ENCODE data around the gene OAF.

The OAF gene

DNA sequence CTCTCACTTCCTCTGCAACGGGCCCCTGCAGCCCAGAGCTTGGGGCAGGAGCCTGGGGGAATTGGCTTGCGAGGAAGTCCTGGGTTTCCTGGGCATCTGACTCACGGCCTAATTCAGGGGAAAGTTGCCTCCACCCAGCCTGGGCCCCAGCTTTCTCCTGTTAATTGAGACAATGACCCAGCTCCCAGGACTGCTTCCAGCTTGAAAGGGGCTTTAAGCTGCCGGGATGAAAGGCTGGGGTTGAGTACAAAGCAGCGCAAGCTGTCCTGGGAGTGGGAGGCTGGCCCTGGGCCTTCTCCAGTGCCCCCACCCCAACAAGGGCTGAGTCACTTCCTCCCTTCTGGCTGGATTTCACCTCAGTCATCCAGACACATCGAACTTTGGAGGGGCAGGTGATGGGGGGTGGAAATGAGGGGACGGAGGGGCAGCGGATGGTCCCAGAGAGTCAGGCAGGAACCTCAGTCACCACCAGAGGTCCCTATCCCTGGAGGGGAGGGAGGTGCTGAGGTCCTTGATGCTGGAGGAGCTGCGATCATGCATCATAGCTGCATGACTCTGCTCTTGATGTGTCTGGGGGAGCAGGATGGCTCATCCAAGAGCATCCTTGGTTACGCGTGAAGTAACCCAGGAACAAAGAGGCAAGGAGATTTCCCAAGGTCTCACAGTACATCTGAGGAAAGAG lies 30.1 kb upstream of the OAF start:
- H3K4me2 ChIP-seq (ENCODE audit: low read length), result no peak overlapping the region
- H3K4me1 ChIP-seq (ENCODE audit: control insufficient read depth, low read length), result no peaks in the 10 kb centered on the region
- H4K20me1 ChIP-seq (ENCODE audit: control insufficient read depth, insufficient read depth, low read depth, low read length), result no peaks in the 10 kb centered on the region
- H3K9me2 ChIP-seq (replicated peaks; ENCODE audit: control insufficient read depth, low read length), result no peaks in the 10 kb centered on the region
- no peak for TF ChIP-seq CTCF (IDR thresholded peaks at IDR 0.05; ENCODE audit: low read depth, low read length, poor library complexity, severe bottlenecking)
- TF ChIP-seq EZH2phosphoT487 (IDR thresholded peaks at IDR 0.05; ENCODE audit: borderline replicate concordance, low read length), result no peak
- peaks cover 5% of the 10 kb centered on the region for H3K27me3 ChIP-seq (ENCODE audit: control insufficient read depth, low read length)
- no peak overlapping the region for H3K27ac ChIP-seq (ENCODE audit: low read depth, low read length)
- H3K79me2 ChIP-seq (ENCODE audit: control insufficient read depth, low read length), result no peaks in the 10 kb centered on the region
- no peaks in the 10 kb centered on the region for H3K36me3 ChIP-seq (ENCODE audit: control insufficient read depth, low read length)
- H3F3A ChIP-seq (ENCODE audit: control insufficient read depth, insufficient read depth), result no peaks in the 10 kb centered on the region
- no peak overlapping the region for H3K4me3 ChIP-seq (ENCODE audit: low read length)
- no peaks in the 10 kb centered on the region for H3K9me3 ChIP-seq (ENCODE audit: control insufficient read depth, insufficient read depth, low read length)

- no peaks in the 10 kb centered on the region for H3K36me3 ChIP-seq (ENCODE audit: control insufficient read depth, low read length)
- H3K4me3 ChIP-seq (ENCODE audit: low read length), result no peak overlapping the region
- H3K9me2 ChIP-seq (replicated peaks; ENCODE audit: control insufficient read depth, low read length), result no peaks in the 10 kb centered on the region
- H4K20me1 ChIP-seq (ENCODE audit: control insufficient read depth, insufficient read depth, low read depth, low read length), result no peaks in the 10 kb centered on the region
- H3K4me2 ChIP-seq (ENCODE audit: low read length), result no peak overlapping the region
- H3K79me2 ChIP-seq (ENCODE audit: control insufficient read depth, low read length), result no peaks in the 10 kb centered on the region
- no peaks in the 10 kb centered on the region for H3K4me1 ChIP-seq (ENCODE audit: control insufficient read depth, low read length)
- TF ChIP-seq EZH2phosphoT487 (IDR thresholded peaks at IDR 0.05; ENCODE audit: borderline replicate concordance, low read length) (no peak), CTCF (IDR thresholded peaks at IDR 0.05; ENCODE audit: low read depth, low read length, poor library complexity, severe bottlenecking) (no peak)
- no peak overlapping the region for H3K27ac ChIP-seq (ENCODE audit: low read depth, low read length)
- H3F3A ChIP-seq (ENCODE audit: control insufficient read depth, insufficient read depth), result no peaks in the 10 kb centered on the region
- no peaks in the 10 kb centered on the region for H3K9me3 ChIP-seq (ENCODE audit: control insufficient read depth, insufficient read depth, low read length)
- peaks cover 12% of the 10 kb centered on the region for H3K27me3 ChIP-seq (ENCODE audit: control insufficient read depth, low read length)
Measured at GRCh38 chr11:120181376-120181975, 29.4 kb upstream of the OAF start.

GRCh38 chr11:120182372-120182771 lies 28.5 kb upstream of the OAF start:
- Histone ChIP-seq H3K4me2 (ENCODE audit: low read length) (no peak overlapping the region), H3K9me2 (replicated peaks; ENCODE audit: control insufficient read depth, low read length) (no peaks in the 10 kb centered on the region), H3K79me2 (ENCODE audit: control insufficient read depth, low read length) (no peaks in the 10 kb centered on the region), H3K27ac (ENCODE audit: low read depth, low read length) (no peak overlapping the region), H3F3A (ENCODE audit: control insufficient read depth, insufficient read depth) (no peaks in the 10 kb centered on the region), H4K20me1 (ENCODE audit: control insufficient read depth, insufficient read depth, low read depth, low read length) (no peaks in the 10 kb centered on the region), H3K4me1 (ENCODE audit: control insufficient read depth, low read length) (no peaks in the 10 kb centered on the region), H3K36me3 (ENCODE audit: control insufficient read depth, low read length) (no peaks in the 10 kb centered on the region), H3K4me3 (ENCODE audit: low read length) (no peak overlapping the region), H3K9me3 (ENCODE audit: control insufficient read depth, insufficient read depth, low read length) (no peaks in the 10 kb centered on the region), H3K27me3 (ENCODE audit: control insufficient read depth, low read length) (peaks cover 20% of the 10 kb centered on the region)
- no peak for TF ChIP-seq EZH2phosphoT487 (IDR thresholded peaks at IDR 0.05; ENCODE audit: borderline replicate concordance, low read length)
- TF ChIP-seq CTCF (IDR thresholded peaks at IDR 0.05; ENCODE audit: low read depth, low read length, poor library complexity, severe bottlenecking), result no peak

Measured in DOHH2 (cell line).